Psoas muscle (tissue), 8 donors: ENCODE measurements around the gene NCBP2L. TPM values are rescaled to one million over a fixed set of nuclear protein-coding genes. Genes with fewer than 3 reads are reported as not detected.
A peak's percentile ranks its signal among the peaks of the same experiment; 100 is the strongest.

Source experiments
- ATAC-seq, 4 donors: fragments of 200-7000 bp; cut with Tn5 transposase; one replicate each; pipeline ENCODE4 v1.9.1; 2020; ENCODE audit warnings: moderate library complexity in 3 of 4, mild to moderate bottlenecking in 2 of 4
- DNase-seq, 2 donors: peaks; one replicate each; pipeline ENCODE4 v3.0.0-alpha.2; 2020
- H3K27ac ChIP-seq: fragments of 200-600 bp; one replicate; pipeline ENCODE4 v1.8.0; 2022
- H3K27me3 ChIP-seq, 3 donors: fragments of 200-600 bp in 1 of 3; one replicate each; pipeline versions ENCODE4 v1.6.1 to v1.8.0; 2013 to 2022; ENCODE audit warnings: low read length in 2 of 3, mild to moderate bottlenecking in 2 of 3, moderate library complexity in 1 of 3; ENCODE audit not compliant: insufficient read depth in 3 of 3
- H3K36me3 ChIP-seq, 2 donors: fragments of 200-600 bp in 1 of 2; one replicate each; pipeline versions ENCODE4 v1.6.1 to v1.8.0; 2013 to 2022; ENCODE audit warnings: low read depth in 1 of 2, mild to moderate bottlenecking in 1 of 2, moderate library complexity in 1 of 2; ENCODE audit not compliant: insufficient read depth in 1 of 2
- H3K4me1 ChIP-seq: fragments of 200-600 bp; one replicate; pipeline ENCODE4 v1.8.0; 2022
- H3K4me3 ChIP-seq: fragments of 200-600 bp; one replicate; pipeline ENCODE4 v1.8.0; 2022; ENCODE audit warnings: mild to moderate bottlenecking
- H3K9me3 ChIP-seq: fragments of 200-600 bp; one replicate; pipeline ENCODE4 v1.8.0; 2022
- WGBS, 3 donors: extraction: QIAGEN DNeasy Blood & Tissue Kit; methylation state at CpG; one replicate each; pipeline versions ENCODE4 v1.1.6 to v1.1.7; 2013; 5-methylcytosine and 5-hydroxymethylcytosine counted together
- intact Hi-C, 2 donors: fragments of 100-400 bp; cut with DNase I; formaldehyde crosslinking; loops; one replicate each; pipeline versions ENCODE4 v1.11.0 to v1.14.2; 2022
- polyA plus RNA-seq, 3 donors: library from polyadenylated mRNA; stranded (reverse); fragments of 200-250 nt; gene quantifications; one replicate each; pipeline ENCODE4 v1.2.3, GENCODE V29; 2013
- total RNA-seq, 4 donors: library from RNA; stranded (reverse); fragmentation: NEBNext Ultra II Directional in 2 of 4; extraction: Animal tissue kit (Norgen Biotek cat#: 25700) in 2 of 4; gene quantifications; one replicate each; pipeline versions ENCODE4 v1.2.1 to v1.2.4, GENCODE V29; 2021 to 2023
- TF ChIP-seq, protein P1 (sequence below): fragments of 200-600 bp; IDR thresholded peaks from one replicate; pipeline ENCODE4 v1.8.0; 2022; ENCODE audit warnings: antibody characterized with exemption
- donor health status: healthy with polysubstance abuse.
- donor health status: DM: no; HTN: no; CAD: no; lungs with moderate emphysema.
- donor health status: Bipolar disorder and iron deficiency.
- donor health status: healthy.
- donor health status: DM: yes; HTN: yes; CAD: no.
- donor health status: DM: no; HTN: no; CAD: no.
- donor health status: DM: no; HTN: no; CAD: no.
- donor health status: DM: yes; HTN: yes; CAD: no.

NCBP2L gene
- total and polyA plus RNA-seq, 7 donors: 0.03 to 0.40 TPM; not detected in 5

DNA sequence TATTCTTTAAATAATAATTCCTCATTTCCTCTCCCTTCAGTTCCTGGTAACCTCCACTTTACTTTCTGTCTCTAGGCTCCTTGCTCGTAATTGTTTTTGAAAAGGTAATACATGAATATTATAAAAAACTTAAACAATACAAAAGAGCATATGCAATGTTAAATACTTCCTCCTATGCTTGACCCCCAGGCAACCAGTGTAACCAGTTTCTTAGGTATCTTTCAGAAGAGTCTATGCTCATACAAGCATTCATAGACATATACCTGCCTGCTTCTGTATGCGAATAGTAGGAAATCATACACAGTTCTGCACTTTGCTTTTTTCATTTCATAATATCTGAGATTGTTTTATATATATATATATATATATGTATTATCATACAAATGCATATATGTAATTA lies 45.5 kb downstream of the NCBP2L start:
- Histone ChIP-seq H3K4me3 (no peak overlapping the region), H3K36me3 (no peaks in the 10 kb centered on the region), H3K9me3 (peaks cover 8% of the 10 kb centered on the region), H3K27ac (no peak overlapping the region), H3K4me1 (peaks cover 4% of the 10 kb centered on the region), H3K27me3 (peaks cover 0 to 9% (median 0%) of the 10 kb centered on the region in 3 donors)
- TF ChIP-seq, protein P1, sequence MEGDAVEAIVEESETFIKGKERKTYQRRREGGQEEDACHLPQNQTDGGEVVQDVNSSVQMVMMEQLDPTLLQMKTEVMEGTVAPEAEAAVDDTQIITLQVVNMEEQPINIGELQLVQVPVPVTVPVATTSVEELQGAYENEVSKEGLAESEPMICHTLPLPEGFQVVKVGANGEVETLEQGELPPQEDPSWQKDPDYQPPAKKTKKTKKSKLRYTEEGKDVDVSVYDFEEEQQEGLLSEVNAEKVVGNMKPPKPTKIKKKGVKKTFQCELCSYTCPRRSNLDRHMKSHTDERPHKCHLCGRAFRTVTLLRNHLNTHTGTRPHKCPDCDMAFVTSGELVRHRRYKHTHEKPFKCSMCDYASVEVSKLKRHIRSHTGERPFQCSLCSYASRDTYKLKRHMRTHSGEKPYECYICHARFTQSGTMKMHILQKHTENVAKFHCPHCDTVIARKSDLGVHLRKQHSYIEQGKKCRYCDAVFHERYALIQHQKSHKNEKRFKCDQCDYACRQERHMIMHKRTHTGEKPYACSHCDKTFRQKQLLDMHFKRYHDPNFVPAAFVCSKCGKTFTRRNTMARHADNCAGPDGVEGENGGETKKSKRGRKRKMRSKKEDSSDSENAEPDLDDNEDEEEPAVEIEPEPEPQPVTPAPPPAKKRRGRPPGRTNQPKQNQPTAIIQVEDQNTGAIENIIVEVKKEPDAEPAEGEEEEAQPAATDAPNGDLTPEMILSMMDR: no peak
- ATAC-seq (no peak), DNase-seq (no peak)
- 84 to 100% (median 97%) methylated on average over 2 of the region's 2 CpGs for WGBS, 3 donors
- intact Hi-C loops: no loop called here

DNA sequence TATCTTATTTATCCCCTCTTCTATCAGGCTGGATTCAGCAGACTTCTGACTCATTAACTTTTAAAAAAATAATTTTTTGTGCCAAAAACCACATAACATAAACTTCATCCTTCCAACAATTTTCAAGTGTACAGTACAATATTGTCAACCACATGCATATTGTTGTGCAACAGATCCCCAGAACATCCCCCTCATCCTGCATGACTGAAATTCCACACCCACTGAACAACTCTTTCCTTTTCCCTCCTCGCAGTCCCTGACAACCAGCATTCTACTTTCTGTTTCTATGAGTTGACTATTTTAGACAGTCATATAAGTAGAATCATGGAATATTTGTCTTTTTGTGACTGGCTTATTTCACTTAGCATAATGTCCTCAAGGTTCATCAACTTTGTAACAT lies 45.9 kb downstream of the NCBP2L start:
- 29 to 75% (median 55%) methylated on average over 1 of the region's 1 CpG for WGBS, 3 donors
- Histone ChIP-seq H3K4me1 (peaks cover 4% of the 10 kb centered on the region), H3K36me3 (no peaks in the 10 kb centered on the region), H3K9me3 (peaks cover 5% of the 10 kb centered on the region), H3K4me3 (no peak overlapping the region), H3K27me3 (peaks cover 0 to 12% (median 0%) of the 10 kb centered on the region in 3 donors), H3K27ac (no peak overlapping the region)
- DNase-seq (no peak), ATAC-seq (no peak)
- intact Hi-C loops: no loop called here
- TF ChIP-seq, protein P1: no peak

DNA sequence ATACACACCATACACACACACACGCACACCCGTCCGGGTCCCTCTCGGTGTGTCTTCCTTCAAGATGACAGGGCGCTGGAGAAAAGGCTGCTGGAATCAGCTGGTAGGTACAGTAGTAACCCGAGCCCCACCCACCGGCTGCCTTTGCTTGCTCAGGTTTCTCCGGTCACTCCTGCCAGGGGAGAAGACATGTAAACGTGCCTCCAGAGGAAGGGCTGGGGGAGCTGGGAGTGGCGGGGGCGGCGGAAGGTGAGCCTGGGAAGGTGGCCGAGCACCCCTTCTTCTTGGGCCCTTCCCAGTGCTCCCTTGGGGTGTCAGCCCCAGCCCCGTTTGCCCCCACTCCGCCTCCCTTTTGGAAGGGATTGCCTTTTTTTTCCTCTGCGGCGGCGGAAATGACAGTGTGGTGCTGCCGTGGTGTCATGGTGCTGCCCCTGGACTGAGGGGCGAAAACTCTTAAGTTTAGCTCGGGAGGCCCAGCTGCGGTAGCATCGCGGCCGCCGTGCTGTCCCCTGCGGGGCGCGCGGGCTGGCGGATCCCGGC lies 48.2 kb downstream of the NCBP2L start, which contains the start of gene MID2:
TSS of gene MID2 (plus strand) at position 169 of the 540 bp plus-strand sequence. CDS start 561 bp downstream, outside the sequence.
- peak within 1 kb of the TSS; percentile 90 for H3K27ac ChIP-seq
- DNase-seq (peak; percentile 54 to 78), ATAC-seq (peak; percentile 77 to 85 (median 84))
- intact Hi-C loops: no loop called here
- H3K4me1 ChIP-seq: peaks cover 12% of the 10 kb centered on the region
- TF ChIP-seq, protein P1: no peak
- peaks cover 0 to 20% (median 0%) of the 10 kb centered on the region in 3 donors for H3K27me3 ChIP-seq
- 0 to 34% (median 1%) methylated on average over 16 to 32 of the region's 32 CpGs for WGBS, 3 donors
- peak within 1 kb of the TSS; percentile 73 for H3K4me3 ChIP-seq
- no peaks in the 10 kb centered on the region for H3K36me3 ChIP-seq
- no peaks in the 10 kb centered on the region for H3K9me3 ChIP-seq

DNA sequence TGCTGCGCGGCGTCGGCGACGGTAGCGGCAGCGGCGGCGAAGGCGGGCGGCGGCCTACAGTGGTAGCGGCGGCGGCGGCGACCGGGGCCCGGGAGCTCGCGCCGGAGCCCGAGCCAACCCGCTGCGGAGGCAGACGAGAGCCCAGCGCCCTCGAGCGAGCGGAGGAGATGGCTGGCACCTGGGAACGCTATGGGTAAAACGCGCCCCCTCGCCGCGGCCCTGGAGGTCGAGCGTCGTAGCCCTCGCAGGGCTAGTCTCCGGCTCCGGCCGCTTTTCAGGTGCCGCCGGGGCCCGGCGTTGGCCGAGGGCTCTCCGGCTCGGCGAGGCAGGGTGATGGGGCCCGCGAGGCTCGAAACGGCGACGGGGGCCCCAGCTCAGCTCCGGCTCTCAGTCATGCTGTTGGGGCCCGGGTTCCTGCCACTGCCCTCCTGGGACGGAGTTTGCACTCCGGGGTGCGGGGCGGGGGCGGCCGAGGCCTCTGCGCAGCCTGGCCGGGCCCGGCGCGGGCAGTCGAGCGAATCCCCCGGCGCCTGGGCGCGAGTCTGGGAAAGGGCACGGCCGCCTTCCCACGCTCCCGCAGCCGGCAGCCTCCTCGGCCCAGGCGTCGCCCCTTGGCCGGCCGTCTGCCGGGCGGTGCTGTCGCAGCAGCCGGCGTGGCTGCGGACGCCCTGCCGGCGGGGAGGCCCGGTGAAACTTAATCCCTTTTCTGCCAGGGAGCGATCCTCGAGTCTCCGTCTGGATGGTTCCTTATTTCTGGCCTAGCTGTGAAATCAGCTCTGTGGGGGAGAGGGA lies 48.9 kb downstream of the NCBP2L start:
- DNase-seq (peak; percentile 47 to 64), ATAC-seq (peak; percentile 65 to 74 (median 70))
- Histone ChIP-seq H3K9me3 (no peaks in the 10 kb centered on the region), H3K27me3 (peaks cover 0 to 20% (median 0%) of the 10 kb centered on the region in 3 donors), H3K27ac (peak overlapping the region; percentile 90), H3K4me3 (peak overlapping the region; percentile 73), H3K4me1 (peaks cover 12% of the 10 kb centered on the region), H3K36me3 (no peaks in the 10 kb centered on the region)
- TF ChIP-seq, protein P1: no peak
- 0 to 44% (median 1%) methylated on average over 6 to 95 of the region's 100 CpGs for WGBS, 3 donors
- intact Hi-C loops: no loop called here
